ENCODE data around the gene DGKQ. TPM values are rescaled to one million over a fixed set of nuclear protein-coding genes. Genes with fewer than 3 reads are reported as not detected.
A peak's percentile ranks its signal among the peaks of the same experiment; 100 is the strongest.

The DGKQ gene
- total and polyA plus RNA-seq, 2 of the 8 experiments (the other 6 are each of a cell fraction or from before 2014, with no cell fraction given) = 7.3 to 9.7 TPM

GRCh38 chr4:995311-996026 is 22.1 kb upstream of the DGKQ start:
- WGBS, 2 experiments (ENCODE audit: extremely low coverage in 1 of 2, insufficient coverage in 1 of 2, insufficient read length in 1 of 2, insufficient replicate concordance in 2 of 2, low coverage in 1 of 2, low lambda C conversion rate in 2 of 2, missing lambda C conversion rate in 1 of 2) = 86% methylated on average over 19 of the region's 23 CpGs; no CpG with 5 or more reads in 1 of the 2 experiments
- TF ChIP-seq SUZ12 (IDR thresholded peaks at IDR 0.05; ENCODE audit: low read length) = no peak
- TF ChIP-seq YY1 (IDR thresholded peaks at IDR 0.05; ENCODE audit: low read depth, low read length) = no peak
- no peak for TF ChIP-seq SP2 (IDR thresholded peaks at IDR 0.05; ENCODE audit: low read length)
- no peak for TF ChIP-seq CBX8 (IDR thresholded peaks at IDR 0.05; ENCODE audit: borderline replicate concordance, low read depth, low read length)
- TF ChIP-seq ATF2 (IDR thresholded peaks at IDR 0.05; ENCODE audit: low read length) = no peak
- TF ChIP-seq BCL11A (IDR thresholded peaks at IDR 0.05; ENCODE audit: low read depth in 2 of 2, low read length in 2 of 2) = no peak
- TF ChIP-seq CTCF (IDR thresholded peaks at IDR 0.05; ENCODE audit: control extremely low read depth in 1 of 3, insufficient read depth in 1 of 3, low read depth in 1 of 3, low read length in 3 of 3) = peak in 2 of 3 experiments; percentile 27 to 38; a peak in 2 of 4 replicates
- TF ChIP-seq HDAC6 (IDR thresholded peaks at IDR 0.05; ENCODE audit: low read depth, low read length) = no peak

More at GRCh38 chr4:995311-996026, 22.1 kb upstream of the DGKQ start:
- Histone ChIP-seq H3K18ac (ENCODE audit: extremely low read depth, low read length) (no peak overlapping the region), H3K4ac (replicated peaks; ENCODE audit: insufficient read length, low read depth, low read length) (no peak overlapping the region), H3K79me2 (ENCODE audit: control insufficient read depth in 1 of 2, insufficient read depth in 2 of 2, low read length in 2 of 2) (no peaks in the 10 kb centered on the region), H3K9ac (replicated peaks in 1 of 4; ENCODE audit: extremely low read depth in 1 of 4, low read depth in 3 of 4, low read length in 3 of 4) (no peak overlapping the region), H2BK5ac (ENCODE audit: low read depth, low read length) (no peak overlapping the region), H3K23me2 (ENCODE audit: low read depth, low read length) (no peaks in the 10 kb centered on the region; the same call in 1 of the 2 replicates), H2BK12ac (ENCODE audit: low read depth, low read length) (no peak overlapping the region), H3K36me3 (ENCODE audit: control insufficient read depth in 2 of 4, insufficient read depth in 4 of 4, low read length in 3 of 4) (no peaks in the 10 kb centered on the region), H3K9me3 (ENCODE audit: insufficient read depth in 2 of 2, low read depth in 1 of 2, low read length in 1 of 2) (no peaks in the 10 kb centered on the region), H3K27ac (ENCODE audit: low read depth, low read length) (no peak overlapping the region), H3K56ac (replicated peaks; ENCODE audit: insufficient read length, low read depth, low read length) (no peak overlapping the region), H4K91ac (replicated peaks; ENCODE audit: insufficient read length, low read length) (no peak overlapping the region), H2AK5ac (ENCODE audit: low read depth, low read length) (no peak overlapping the region), H4K5ac (ENCODE audit: insufficient read length, low read depth, low read length) (no peak overlapping the region), H3K4me3 (ENCODE audit: extremely low read depth in 1 of 4, insufficient read depth in 2 of 4, low read depth in 3 of 4, low read length in 4 of 4) (no peak overlapping the region), H2BK15ac (ENCODE audit: low read length) (no peak overlapping the region; the same call in 1 of the 2 replicates), H3K79me1 (ENCODE audit: low read depth, low read length) (no peaks in the 10 kb centered on the region), H4K20me1 (replicated peaks in 1 of 2; ENCODE audit: control insufficient read depth in 1 of 2, insufficient read depth in 2 of 2, low read length in 2 of 2) (peaks cover 0 to 18% of the 10 kb centered on the region in 2 experiments), H3K27me3 (replicated peaks in 1 of 4; ENCODE audit: control insufficient read depth in 3 of 4, extremely low read depth in 1 of 4, insufficient read depth in 3 of 4, low read length in 3 of 4) (peaks cover 20 to 46% (median 43%) of the 10 kb centered on the region in 4 experiments), H3K14ac (ENCODE audit: insufficient read length) (no peak overlapping the region), H2BK120ac (replicated peaks; ENCODE audit: low read depth, low read length) (no peak overlapping the region), H3K23ac (ENCODE audit: insufficient read length) (no peak overlapping the region), H3K4me1 (replicated peaks in 1 of 4; ENCODE audit: control insufficient read depth in 3 of 4, insufficient read depth in 4 of 4, low read length in 3 of 4) (peaks cover 0 to 2% (median 2%) of the 10 kb centered on the region in 4 experiments; a peak in 3 of 7 replicates), H3K4me2 (ENCODE audit: insufficient read depth in 1 of 2, low read depth in 2 of 2, low read length in 2 of 2) (no peak overlapping the region), H4K8ac (ENCODE audit: extremely low read depth, insufficient read depth, low read length) (no peak overlapping the region), H2AFZ (ENCODE audit: low read length) (no peak overlapping the region), H2BK20ac (ENCODE audit: low read length) (no peak overlapping the region)
- FAIRE-seq (no peak), DNase-seq (ENCODE audit: low read depth in 1 of 2, low spot score in 2 of 2) (no peak)
- ChIA-PET POLR2A (ENCODE audit: partially characterized antibody) (no interaction called here), CTCF (ENCODE audit: partially characterized antibody) (interaction anchor here (0.8 to 1.6 kb wide), 2 partner anchors 61 to 577 kb away, joined by 3 to 7 read pairs; no protein-coding TSS in a partner anchor)

Measured in H1 (cell line).